K562 (cell line): Measurements from ENCODE around the gene STC2. TPM values are rescaled to one million over a fixed set of nuclear protein-coding genes. Genes with fewer than 3 reads are reported as not detected.

Experiments used
- CCNT2 ChIP-seq: IDR thresholded peaks from 2 replicates; pipeline ENCODE4 v1.6.1; 2011; ENCODE audit warnings: borderline replicate concordance, low read depth, mild to moderate bottlenecking, moderate library complexity, mixed read lengths, low read length; ENCODE audit not compliant: insufficient read length; ENCODE audit errors: extremely low read depth
- CREBBP ChIP-seq: IDR thresholded peaks from one replicate; pipeline ENCODE4 v1.6.1; 2012; ENCODE audit warnings: low read depth, mild to moderate bottlenecking, control low read depth, inconsistent platforms, low read length
- HDAC1 ChIP-seq, 2 experiments: fragments of 450-650 bp; IDR thresholded peaks; 2 replicates each; pipeline ENCODE4 v1.6.1; 2016 to 2017; ENCODE audit warnings: inconsistent platforms in 1 of 2, mild to moderate bottlenecking in 1 of 2, moderate library complexity in 1 of 2
- POLR2AphosphoS2 ChIP-seq: IDR thresholded peaks from 2 replicates; pipeline ENCODE4 v1.6.1; 2012; ENCODE audit warnings: low read length, improper control_type of control experiment
- STAG1 ChIP-seq: sonication (generic); formaldehyde crosslinking; IDR thresholded peaks from 2 replicates; pipeline ENCODE4 v1.5.0; 2020; ENCODE audit warnings: missing genetic modification reagents, borderline replicate concordance
- ZKSCAN1 ChIP-seq: fragments of 150-350 bp; IDR thresholded peaks from 2 replicates; pipeline ENCODE4 v1.6.1; 2016; ENCODE audit warnings: low read depth, low read length
- polyA plus RNA-seq, 8 experiments: library from polyadenylated mRNA; depleted of rRNA in 4 of 8; stranded (reverse) in 5 of 8; unstranded in 3 of 8; fragments of >200 nt; fragmentation: Nextera tagmentation in 2 of 8; fragmentation: Illumina TruSeq in 1 of 8; extraction: Ambion mirVana in 2 of 8; extraction: Trizol in 1 of 8; gene quantifications; 2 replicates each; pipeline versions ENCODE4 v1.2.1 to v1.2.3, GENCODE V29; 2011 to 2014; ENCODE audit warnings: inconsistent platforms in 1 of 8, missing spikeins in 1 of 8
- total RNA-seq, 7 experiments: library from RNA; depleted of rRNA in 6 of 7; stranded (reverse); fragments of >200 nt in 6 of 7; fragmentation: Illumina TruSeq in 2 of 7; extraction: Trizol in 2 of 7; gene quantifications; 2 replicates each; pipeline versions ENCODE4 v1.2.1 to v1.2.3, GENCODE V29; 2011 to 2021; ENCODE audit warnings: low replicate concordance in 1 of 7
- TF ChIP-seq, protein P1 (sequence below): sonication (generic); formaldehyde crosslinking; IDR thresholded peaks from 2 replicates; pipeline ENCODE4 v1.5.0; 2020; ENCODE audit warnings: missing genetic modification reagents
- TF ChIP-seq, protein P2 (sequence below): sonication (generic); formaldehyde crosslinking; IDR thresholded peaks from 2 replicates; pipeline ENCODE4 v1.9.0; 2022; ENCODE audit warnings: mild to moderate bottlenecking, missing genetic modification reagents
- TF ChIP-seq, protein P3 (sequence below): sonication (generic); formaldehyde crosslinking; IDR thresholded peaks from 2 replicates; pipeline ENCODE4 v1.8.0; 2023; ENCODE audit warnings: mild to moderate bottlenecking, missing genetic modification reagents

Gene STC2
- total and polyA plus RNA-seq, 9 of the 15 experiments (the other 6 are each of a cell fraction or from before 2014, with no cell fraction given), result 0.62 to 31.7 (median 7.4) TPM

DNA sequence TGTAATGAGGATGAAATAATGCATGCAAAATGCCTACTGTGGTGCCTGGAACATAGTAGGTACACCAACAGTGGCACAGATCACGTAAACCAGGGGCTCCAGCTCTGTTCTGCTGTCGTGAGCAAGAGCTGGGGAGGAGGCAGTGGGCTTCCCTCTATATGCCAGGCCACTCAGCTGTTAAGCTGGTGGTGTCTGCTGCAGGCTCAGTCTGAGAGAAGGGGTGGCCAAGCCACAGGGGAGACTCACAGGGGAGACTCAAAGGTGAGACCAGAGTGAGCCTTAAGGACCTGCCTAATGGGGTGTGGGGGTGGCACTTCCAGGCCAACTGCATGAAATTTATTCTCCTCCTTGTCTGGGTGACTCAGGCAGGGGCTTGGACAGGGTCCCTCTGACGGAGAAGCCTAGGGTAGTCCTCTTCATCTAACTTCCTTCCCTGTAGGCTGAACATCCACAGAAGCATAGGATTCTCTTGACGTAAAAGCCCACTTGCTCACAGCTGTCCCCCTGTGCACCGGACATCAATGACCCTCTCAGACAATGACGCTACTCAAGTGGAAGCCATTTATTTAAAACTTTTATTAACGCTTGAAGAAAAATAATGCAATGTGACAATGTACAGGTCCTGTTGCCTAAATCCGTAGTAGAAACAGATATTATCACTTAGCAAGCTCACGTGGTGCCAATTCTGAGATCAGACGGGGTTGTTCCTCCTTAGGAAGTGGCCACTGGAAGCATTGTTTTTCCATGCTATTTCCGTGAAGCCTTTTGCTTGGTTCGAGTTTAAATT lies 13.9 kb downstream of the STC2 start (continued):
- TF ChIP-seq, protein P1, sequence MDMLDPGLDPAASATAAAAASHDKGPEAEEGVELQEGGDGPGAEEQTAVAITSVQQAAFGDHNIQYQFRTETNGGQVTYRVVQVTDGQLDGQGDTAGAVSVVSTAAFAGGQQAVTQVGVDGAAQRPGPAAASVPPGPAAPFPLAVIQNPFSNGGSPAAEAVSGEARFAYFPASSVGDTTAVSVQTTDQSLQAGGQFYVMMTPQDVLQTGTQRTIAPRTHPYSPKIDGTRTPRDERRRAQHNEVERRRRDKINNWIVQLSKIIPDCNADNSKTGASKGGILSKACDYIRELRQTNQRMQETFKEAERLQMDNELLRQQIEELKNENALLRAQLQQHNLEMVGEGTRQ (CRISPR knock-in tag), result peak; percentile 24; the same call in 1 of the 2 replicates
- TF ChIP-seq, protein P2, sequence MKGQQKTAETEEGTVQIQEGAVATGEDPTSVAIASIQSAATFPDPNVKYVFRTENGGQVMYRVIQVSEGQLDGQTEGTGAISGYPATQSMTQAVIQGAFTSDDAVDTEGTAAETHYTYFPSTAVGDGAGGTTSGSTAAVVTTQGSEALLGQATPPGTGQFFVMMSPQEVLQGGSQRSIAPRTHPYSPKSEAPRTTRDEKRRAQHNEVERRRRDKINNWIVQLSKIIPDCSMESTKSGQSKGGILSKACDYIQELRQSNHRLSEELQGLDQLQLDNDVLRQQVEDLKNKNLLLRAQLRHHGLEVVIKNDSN, result 0 out of 2 replicates have a peak, but pooled peaks have one; percentile 9
- TF ChIP-seq STAG1 (CRISPR knock-in tag) (no peak), HDAC1 (IDR thresholded peaks at IDR 0.05) (no peak), ZKSCAN1 (peak; percentile 79; the same call in 1 of the 2 replicates), CCNT2 (no peak), POLR2AphosphoS2 (peak; percentile 55; the same call in 1 of the 2 replicates), CREBBP (no peak)
- TF ChIP-seq, protein P3, sequence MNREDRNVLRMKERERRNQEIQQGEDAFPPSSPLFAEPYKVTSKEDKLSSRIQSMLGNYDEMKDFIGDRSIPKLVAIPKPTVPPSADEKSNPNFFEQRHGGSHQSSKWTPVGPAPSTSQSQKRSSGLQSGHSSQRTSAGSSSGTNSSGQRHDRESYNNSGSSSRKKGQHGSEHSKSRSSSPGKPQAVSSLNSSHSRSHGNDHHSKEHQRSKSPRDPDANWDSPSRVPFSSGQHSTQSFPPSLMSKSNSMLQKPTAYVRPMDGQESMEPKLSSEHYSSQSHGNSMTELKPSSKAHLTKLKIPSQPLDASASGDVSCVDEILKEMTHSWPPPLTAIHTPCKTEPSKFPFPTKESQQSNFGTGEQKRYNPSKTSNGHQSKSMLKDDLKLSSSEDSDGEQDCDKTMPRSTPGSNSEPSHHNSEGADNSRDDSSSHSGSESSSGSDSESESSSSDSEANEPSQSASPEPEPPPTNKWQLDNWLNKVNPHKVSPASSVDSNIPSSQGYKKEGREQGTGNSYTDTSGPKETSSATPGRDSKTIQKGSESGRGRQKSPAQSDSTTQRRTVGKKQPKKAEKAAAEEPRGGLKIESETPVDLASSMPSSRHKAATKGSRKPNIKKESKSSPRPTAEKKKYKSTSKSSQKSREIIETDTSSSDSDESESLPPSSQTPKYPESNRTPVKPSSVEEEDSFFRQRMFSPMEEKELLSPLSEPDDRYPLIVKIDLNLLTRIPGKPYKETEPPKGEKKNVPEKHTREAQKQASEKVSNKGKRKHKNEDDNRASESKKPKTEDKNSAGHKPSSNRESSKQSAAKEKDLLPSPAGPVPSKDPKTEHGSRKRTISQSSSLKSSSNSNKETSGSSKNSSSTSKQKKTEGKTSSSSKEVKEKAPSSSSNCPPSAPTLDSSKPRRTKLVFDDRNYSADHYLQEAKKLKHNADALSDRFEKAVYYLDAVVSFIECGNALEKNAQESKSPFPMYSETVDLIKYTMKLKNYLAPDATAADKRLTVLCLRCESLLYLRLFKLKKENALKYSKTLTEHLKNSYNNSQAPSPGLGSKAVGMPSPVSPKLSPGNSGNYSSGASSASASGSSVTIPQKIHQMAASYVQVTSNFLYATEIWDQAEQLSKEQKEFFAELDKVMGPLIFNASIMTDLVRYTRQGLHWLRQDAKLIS (CRISPR knock-in tag), result no peak
